Activated CD4-positive, alpha-beta T cell treated with anti-CD3 and anti-CD28 coated beads for 36 hours (primary cell): ENCODE data around the gene INPP4B. TPM values are rescaled to one million over a fixed set of nuclear protein-coding genes. Genes with fewer than 3 reads are reported as not detected.

Source experiments
- ATAC-seq: fragments of 200-7000 bp; cut with Tn5 transposase; one replicate; pipeline ENCODE4 v1.10.0; 2021; ENCODE audit warnings: mild to moderate bottlenecking, moderate library complexity
- CTCF ChIA-PET: fragments of 350-600 bp; sonication (Branson Sonifier 250); formaldehyde crosslinking; loops from one replicate; lab custom pipeline; 2021; ENCODE audit warnings: antibody characterized with exemption; lab: Charles Lee
- POLR2A ChIA-PET: fragments of 350-600 bp; sonication (Branson Sonifier 250); formaldehyde crosslinking; loops from one replicate; lab custom pipeline; 2021; ENCODE audit warnings: antibody characterized with exemption, inconsistent platforms; lab: Charles Lee
- DNase-seq: peaks from one replicate; pipeline ENCODE4 v3.0.0-alpha.2; 2020
- H3K27ac Mint-ChIP-seq: one replicate; pipeline ENCODE4 v1.8.0; 2021; ENCODE audit warnings: mixed read lengths
- H3K27me3 Mint-ChIP-seq: one replicate; pipeline ENCODE4 v1.8.0; 2021; ENCODE audit warnings: mixed read lengths
- H3K36me3 Mint-ChIP-seq: one replicate; pipeline ENCODE4 v1.8.0; 2021; ENCODE audit warnings: low read depth, mixed read lengths
- H3K4me1 Mint-ChIP-seq: one replicate; pipeline ENCODE4 v1.8.0; 2021; ENCODE audit warnings: mixed read lengths
- H3K4me3 Mint-ChIP-seq: one replicate; pipeline ENCODE4 v1.8.0; 2021; ENCODE audit warnings: mild to moderate bottlenecking, moderate library complexity, mixed read lengths
- H3K9me3 Mint-ChIP-seq: one replicate; pipeline ENCODE4 v1.8.0; 2021; ENCODE audit warnings: low read depth, mixed read lengths
- intact Hi-C, 2 experiments: fragments of 100-400 bp; cut with DNase I in 1 of 2; cut with micrococcal nuclease in 1 of 2; formaldehyde crosslinking; loops; one replicate each; pipeline versions ENCODE4 v1.14.2 to v1.15.1; 2022 to 2024; cut with DNase I, micrococcal nuclease
- total RNA-seq, 2 experiments: library from RNA; stranded (reverse); gene quantifications; one replicate each; pipeline ENCODE4 v1.2.3, GENCODE V29; 2021

Gene INPP4B
- total RNA-seq, 2 experiments from 2014 or later = 66.6 to 70.7 TPM

DNA sequence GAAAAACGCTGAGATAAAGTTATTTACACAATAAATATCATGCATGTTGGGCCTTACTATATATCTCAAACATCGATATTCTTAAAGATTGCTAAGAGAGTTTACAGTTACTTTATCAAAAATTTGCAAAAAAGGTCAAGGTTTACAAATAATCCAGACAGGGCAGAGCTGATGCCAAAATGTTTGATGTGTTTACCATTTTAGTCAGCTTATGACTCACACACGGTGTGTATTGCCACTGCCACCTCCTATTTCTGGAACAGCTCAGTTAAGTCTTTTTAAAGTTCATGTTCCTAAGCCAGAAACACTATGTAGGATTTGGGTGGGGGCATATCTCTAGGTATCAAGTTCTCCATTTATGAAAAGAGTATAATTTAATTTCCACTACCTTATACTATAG is 580.6 kb downstream of the INPP4B start:
- no peaks in the 10 kb centered on the region for H3K27me3 Mint-ChIP-seq
- intact Hi-C loops = no loop called here
- peak; percentile 35 for DNase-seq
- H3K36me3 Mint-ChIP-seq = peaks cover 74% of the 10 kb centered on the region
- peak overlapping the region; percentile 16 for H3K4me3 Mint-ChIP-seq
- H3K9me3 Mint-ChIP-seq = no peaks in the 10 kb centered on the region
- ATAC-seq = peak; percentile 96
- peak overlapping the region; percentile 86 for H3K27ac Mint-ChIP-seq
- ChIA-PET POLR2A (interaction anchor here (1.0 kb wide), 1 partner anchor 142 kb away, joined by 4 read pairs; no protein-coding TSS in a partner anchor), CTCF (interaction anchor here (1.1 to 1.7 kb wide), 6 partner anchors 14 to 149 kb away, joined by 3 to 7 read pairs (median 4); no protein-coding TSS in a partner anchor)
- H3K4me1 Mint-ChIP-seq = peaks cover 85% of the 10 kb centered on the region

- Mint-ChIP-seq H3K27ac (peak overlapping the region; percentile 86), H3K4me3 (no peak overlapping the region), H3K27me3 (no peaks in the 10 kb centered on the region), H3K4me1 (peaks cover 81% of the 10 kb centered on the region), H3K9me3 (peaks cover 1% of the 10 kb centered on the region), H3K36me3 (peaks cover 73% of the 10 kb centered on the region)
- ChIA-PET CTCF (interaction anchor here (0.6 to 1.7 kb wide), 8 partner anchors 15 to 149 kb away, joined by 3 to 7 read pairs (median 4); no protein-coding TSS in a partner anchor), POLR2A (interaction anchor here (1.0 kb wide), 1 partner anchor 142 kb away, joined by 4 read pairs; no protein-coding TSS in a partner anchor)
- ATAC-seq = peak; percentile 49
- intact Hi-C loops = no loop called here
- no peak for DNase-seq
These were observed 581.1 kb downstream of the INPP4B start for GRCh38 chr4:142264961-142265360.

GRCh38 chr4:142262956-142263355 is 583.1 kb downstream of the INPP4B start:
- ATAC-seq (no peak), DNase-seq (no peak)
- ChIA-PET CTCF (interaction anchor here (0.9 to 1.3 kb wide), 4 partner anchors 28 to 90 kb away, joined by 3 to 5 read pairs (median 3); no protein-coding TSS in a partner anchor), POLR2A (no interaction called here)
- Mint-ChIP-seq H3K9me3 (peaks cover 6% of the 10 kb centered on the region), H3K27me3 (no peaks in the 10 kb centered on the region), H3K36me3 (peaks cover 68% of the 10 kb centered on the region), H3K4me3 (no peak overlapping the region), H3K27ac (peak overlapping the region; percentile 32), H3K4me1 (peaks cover 64% of the 10 kb centered on the region)
- intact Hi-C loops = no loop called here

DNA sequence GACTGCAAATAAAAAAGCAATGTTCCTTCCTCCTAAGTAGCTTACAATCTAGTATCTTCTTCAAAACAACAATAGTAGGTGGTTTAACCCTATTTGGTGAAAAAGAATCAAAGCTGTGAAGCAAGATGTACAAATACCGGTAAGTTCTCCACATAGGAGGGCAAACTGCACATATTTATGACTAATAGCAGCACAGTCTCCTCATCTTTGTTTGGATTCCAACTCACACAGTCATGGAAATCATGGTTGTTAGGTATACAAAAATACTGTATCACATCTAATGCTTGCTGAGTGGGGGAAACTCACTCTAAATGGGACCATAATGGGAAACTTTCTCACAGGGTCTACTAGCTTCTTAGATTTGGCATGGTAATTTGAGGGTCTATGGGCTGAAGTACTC is 597.2 kb downstream of the INPP4B start:
- Mint-ChIP-seq H3K27me3 (no peaks in the 10 kb centered on the region), H3K36me3 (peaks cover 56% of the 10 kb centered on the region), H3K4me3 (no peak overlapping the region), H3K9me3 (no peaks in the 10 kb centered on the region), H3K27ac (no peak overlapping the region), H3K4me1 (peaks cover 12% of the 10 kb centered on the region)
- ATAC-seq (no peak), DNase-seq (no peak)
- CTCF ChIA-PET = interaction anchor here (1.1 kb wide), 1 partner anchor 11 kb away, joined by 3 read pairs; no protein-coding TSS in a partner anchor
- intact Hi-C loops = no loop called here
- POLR2A ChIA-PET = no interaction called here

DNA sequence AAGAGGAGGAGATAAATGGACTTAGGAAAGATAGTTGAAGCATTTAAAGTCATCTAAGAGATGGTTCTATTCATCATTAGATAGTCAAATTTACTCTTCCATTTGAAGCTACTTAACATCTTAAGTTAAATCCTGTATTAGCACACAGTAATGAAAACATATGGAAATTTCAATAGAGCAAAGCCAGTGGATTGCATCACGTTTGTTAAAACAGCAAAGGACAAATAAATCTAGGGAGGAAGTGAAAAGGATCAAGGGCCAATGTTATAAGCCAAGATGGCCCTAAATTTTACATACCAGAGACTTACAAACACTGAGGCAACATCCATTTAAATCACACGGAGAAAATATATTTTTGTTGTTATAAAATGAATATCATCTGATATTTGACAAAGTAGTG is 602.8 kb downstream of the INPP4B start:
- POLR2A ChIA-PET = no interaction called here
- ATAC-seq = no peak

GRCh38 chr4:142242156-142242555 is 603.9 kb downstream of the INPP4B start:
- no peaks in the 10 kb centered on the region for H3K27me3 Mint-ChIP-seq
- ChIA-PET POLR2A (no interaction called here), CTCF (interaction anchor here (0.7 to 1.7 kb wide), 6 partner anchors 9 to 599 kb away, joined by 3 to 7 read pairs (median 3); no protein-coding TSS in a partner anchor)
- no peak overlapping the region for H3K4me3 Mint-ChIP-seq
- intact Hi-C loops = no loop called here
- no peaks in the 10 kb centered on the region for H3K9me3 Mint-ChIP-seq
- H3K36me3 Mint-ChIP-seq = peaks cover 45% of the 10 kb centered on the region
- DNase-seq (no peak), ATAC-seq (no peak)
- peaks cover 34% of the 10 kb centered on the region for H3K4me1 Mint-ChIP-seq
- H3K27ac Mint-ChIP-seq = no peak overlapping the region

More for the DNA sequence above, 602.8 kb downstream of the INPP4B start:
- H3K36me3 Mint-ChIP-seq = peaks cover 51% of the 10 kb centered on the region
- peaks cover 35% of the 10 kb centered on the region for H3K4me1 Mint-ChIP-seq
- CTCF ChIA-PET = no interaction called here
- no peak overlapping the region for H3K4me3 Mint-ChIP-seq
- DNase-seq = no peak
- H3K9me3 Mint-ChIP-seq = no peaks in the 10 kb centered on the region
- H3K27ac Mint-ChIP-seq = no peak overlapping the region
- H3K27me3 Mint-ChIP-seq = no peaks in the 10 kb centered on the region
- intact Hi-C loops = no loop called here

DNA sequence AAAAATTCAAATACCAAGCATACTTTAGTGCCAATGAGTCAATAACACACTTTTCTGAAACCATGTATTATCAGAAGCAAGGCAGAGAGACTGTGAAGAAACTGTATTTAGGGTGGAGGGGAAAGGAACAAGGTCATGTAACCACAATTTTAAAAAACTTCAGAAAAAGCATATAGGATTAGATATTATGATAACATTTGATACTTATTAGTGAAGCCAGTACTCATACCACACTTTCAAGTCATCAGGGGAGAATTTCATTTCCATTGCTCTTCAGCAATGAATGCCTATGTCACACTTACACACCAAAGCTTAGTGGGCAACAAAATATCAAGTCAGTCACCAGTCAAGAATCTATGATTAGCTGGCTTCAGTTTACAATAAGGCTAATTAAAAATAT is 607.5 kb downstream of the INPP4B start:
- intact Hi-C loops = no loop called here
- ChIA-PET CTCF (interaction anchor here (0.6 to 1.3 kb wide), 2 partner anchors 21 to 43 kb away, joined by 3 read pairs; no protein-coding TSS in a partner anchor), POLR2A (no interaction called here)
- no peaks in the 10 kb centered on the region for H3K27me3 Mint-ChIP-seq
- no peak for ATAC-seq
- no peaks in the 10 kb centered on the region for H3K9me3 Mint-ChIP-seq
- H3K27ac Mint-ChIP-seq = no peak overlapping the region
- DNase-seq = no peak
- H3K4me1 Mint-ChIP-seq = peaks cover 28% of the 10 kb centered on the region
- peaks cover 34% of the 10 kb centered on the region for H3K36me3 Mint-ChIP-seq
- H3K4me3 Mint-ChIP-seq = no peak overlapping the region

- POLR2A ChIA-PET = no interaction called here
- Mint-ChIP-seq H3K4me1 (peaks cover 23% of the 10 kb centered on the region), H3K9me3 (no peaks in the 10 kb centered on the region), H3K4me3 (no peak overlapping the region), H3K27me3 (no peaks in the 10 kb centered on the region), H3K27ac (no peak overlapping the region), H3K36me3 (peaks cover 43% of the 10 kb centered on the region)
- DNase-seq (no peak), ATAC-seq (no peak)
- CTCF ChIA-PET = no interaction called here
- intact Hi-C loops = no loop called here
These were observed 609.8 kb downstream of the INPP4B start for GRCh38 chr4:142236268-142236667.

DNA sequence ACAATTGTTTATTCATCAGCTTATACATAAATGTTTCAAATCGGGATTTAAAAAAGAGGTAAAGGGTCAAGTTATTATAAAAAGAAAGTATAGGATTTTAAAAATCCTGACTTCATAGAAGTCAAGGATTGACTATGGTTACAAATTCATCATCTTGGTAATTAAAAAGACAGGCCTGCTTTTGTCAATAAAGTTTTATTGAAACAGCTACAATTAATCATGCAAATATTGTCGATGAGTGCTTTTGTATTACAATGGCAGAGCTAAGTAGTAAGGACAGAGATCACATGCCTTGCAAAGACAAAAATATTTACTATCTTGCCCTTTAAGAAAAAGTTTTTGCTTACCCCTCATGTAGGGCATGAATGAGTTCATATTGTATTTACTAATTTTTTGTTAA is 614.3 kb downstream of the INPP4B start:
- intact Hi-C loops = no loop called here
- Mint-ChIP-seq H3K4me1 (peaks cover 18% of the 10 kb centered on the region), H3K4me3 (no peak overlapping the region), H3K36me3 (peaks cover 42% of the 10 kb centered on the region), H3K27me3 (no peaks in the 10 kb centered on the region), H3K9me3 (no peaks in the 10 kb centered on the region), H3K27ac (no peak overlapping the region)
- no peak for DNase-seq
- CTCF ChIA-PET = interaction anchor here (1.7 kb wide), 1 partner anchor 19 kb away, joined by 5 read pairs; no protein-coding TSS in a partner anchor
- ATAC-seq = no peak
- POLR2A ChIA-PET = no interaction called here

GRCh38 chr4:142230991-142231390 is 615.1 kb downstream of the INPP4B start:
- CTCF ChIA-PET = no interaction called here
- intact Hi-C loops = no loop called here
- peaks cover 21% of the 10 kb centered on the region for H3K4me1 Mint-ChIP-seq
- no peak for DNase-seq
- no peaks in the 10 kb centered on the region for H3K9me3 Mint-ChIP-seq
- H3K27ac Mint-ChIP-seq = no peak overlapping the region
- no peak for ATAC-seq
- peaks cover 39% of the 10 kb centered on the region for H3K36me3 Mint-ChIP-seq
- H3K4me3 Mint-ChIP-seq = no peak overlapping the region
- POLR2A ChIA-PET = no interaction called here
- no peaks in the 10 kb centered on the region for H3K27me3 Mint-ChIP-seq

DNA sequence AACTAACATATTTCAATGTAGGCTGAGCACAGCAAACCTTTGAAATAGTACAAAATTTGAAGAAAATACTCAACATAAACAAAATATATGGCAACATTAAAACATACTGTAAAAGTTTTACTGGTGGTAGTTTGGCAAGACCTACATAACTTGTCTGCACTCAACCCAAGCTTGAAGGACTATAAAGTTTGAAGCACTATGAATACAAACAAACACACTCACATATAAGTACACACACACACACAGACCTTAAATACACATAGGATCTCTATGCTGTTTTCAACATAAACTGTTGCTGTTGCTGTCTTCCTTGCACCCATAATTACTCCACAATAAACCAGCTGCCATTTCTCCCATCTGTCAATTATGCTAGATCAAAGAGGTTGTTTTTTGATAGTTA is 620.1 kb downstream of the INPP4B start:
- Mint-ChIP-seq H3K27me3 (no peaks in the 10 kb centered on the region), H3K27ac (no peak overlapping the region), H3K4me3 (no peak overlapping the region), H3K4me1 (peaks cover 26% of the 10 kb centered on the region), H3K9me3 (no peaks in the 10 kb centered on the region), H3K36me3 (peaks cover 30% of the 10 kb centered on the region)
- ATAC-seq (no peak), DNase-seq (no peak)
- POLR2A ChIA-PET = no interaction called here
- intact Hi-C loops = no loop called here
- CTCF ChIA-PET = interaction anchor here (2.0 kb wide), 1 partner anchor 16 kb away, joined by 7 read pairs; no protein-coding TSS in a partner anchor

- peak; percentile 51 for ATAC-seq
These were observed 624.0 kb downstream of the INPP4B start for GRCh38 chr4:142222127-142222526.

More at GRCh38 chr4:142222127-142222526, 624.0 kb downstream of the INPP4B start:
- DNase-seq = no peak
- Mint-ChIP-seq H3K4me3 (no peak overlapping the region), H3K27ac (no peak overlapping the region), H3K36me3 (peaks cover 29% of the 10 kb centered on the region), H3K27me3 (no peaks in the 10 kb centered on the region), H3K4me1 (peaks cover 25% of the 10 kb centered on the region), H3K9me3 (no peaks in the 10 kb centered on the region)
- ChIA-PET CTCF (interaction anchor here (0.5 to 1.2 kb wide), 3 partner anchors 11 to 85 kb away, joined by 3 to 5 read pairs (median 3); no protein-coding TSS in a partner anchor), POLR2A (no interaction called here)
- intact Hi-C loops = no loop called here
